Pons (tissue), 1 donor: Measurements from ENCODE around the gene MRPS5.
"Not testable (repeated sequence)": the region's sequence is repeated elsewhere in the genome, so short reads cannot be mapped to it uniquely, and the experiment has no call there.

Experiments
- DNase-seq: peaks from one replicate; pipeline ENCODE4 v3.0.0-alpha.2; 2016; ENCODE audit warnings: low spot score

Gene MRPS5

DNA sequence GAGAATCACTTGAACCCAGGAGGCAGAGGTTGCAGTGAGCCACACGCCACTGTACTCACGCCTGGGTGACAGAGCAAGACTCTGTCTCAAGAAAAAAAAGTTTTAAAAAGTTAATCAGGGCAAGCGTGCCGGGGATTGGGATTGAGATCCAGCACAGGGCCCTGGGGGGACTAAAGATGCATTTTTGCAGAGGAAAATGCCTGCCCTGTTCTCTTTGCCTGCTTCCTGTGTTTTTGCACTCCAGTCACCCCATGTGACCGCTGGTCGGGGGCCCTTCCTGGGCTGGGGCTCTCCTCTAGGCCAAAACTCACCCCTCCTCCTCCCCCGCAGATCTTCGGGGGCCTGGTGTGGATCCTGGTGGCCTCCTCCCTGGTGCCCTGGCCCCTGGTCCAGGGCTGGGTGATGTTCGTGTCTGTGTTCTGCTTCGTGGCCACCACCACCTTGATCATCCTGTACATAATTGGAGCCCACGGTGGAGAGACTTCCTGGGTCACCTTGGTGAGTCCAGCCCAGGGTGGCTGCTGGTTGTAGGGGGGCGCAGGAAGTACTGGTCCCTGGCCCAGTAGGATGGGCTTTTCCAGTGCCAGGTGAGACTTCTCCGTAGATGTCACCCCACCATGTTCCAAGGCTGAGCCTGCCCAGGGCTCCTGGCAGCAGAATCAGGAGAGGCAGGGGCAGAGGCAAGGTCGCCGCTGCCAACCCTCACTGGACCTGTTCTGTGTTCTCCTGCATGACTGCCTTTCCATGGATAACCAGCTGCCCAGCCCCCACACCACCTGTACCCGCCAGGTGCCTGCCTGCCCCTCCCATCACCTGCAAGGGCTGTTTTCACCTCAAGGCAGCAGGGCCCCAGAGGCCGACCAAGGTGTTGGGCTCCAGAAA lies 73.7 kb downstream of the MRPS5 start:
- DNase-seq, result no peak

- no peak for DNase-seq
Measured at GRCh38 chr2:95046371-95047112, 75.1 kb downstream of the MRPS5 start.

- DNase-seq, result no peak
Measured at GRCh38 chr2:95044601-95045000, 77.0 kb downstream of the MRPS5 start.

GRCh38 chr2:95043300-95044093 lies 78.1 kb downstream of the MRPS5 start:
- peak; percentile 93 for DNase-seq

- no peak for DNase-seq
Measured at GRCh38 chr2:95042472-95043271, 78.9 kb downstream of the MRPS5 start.

DNA sequence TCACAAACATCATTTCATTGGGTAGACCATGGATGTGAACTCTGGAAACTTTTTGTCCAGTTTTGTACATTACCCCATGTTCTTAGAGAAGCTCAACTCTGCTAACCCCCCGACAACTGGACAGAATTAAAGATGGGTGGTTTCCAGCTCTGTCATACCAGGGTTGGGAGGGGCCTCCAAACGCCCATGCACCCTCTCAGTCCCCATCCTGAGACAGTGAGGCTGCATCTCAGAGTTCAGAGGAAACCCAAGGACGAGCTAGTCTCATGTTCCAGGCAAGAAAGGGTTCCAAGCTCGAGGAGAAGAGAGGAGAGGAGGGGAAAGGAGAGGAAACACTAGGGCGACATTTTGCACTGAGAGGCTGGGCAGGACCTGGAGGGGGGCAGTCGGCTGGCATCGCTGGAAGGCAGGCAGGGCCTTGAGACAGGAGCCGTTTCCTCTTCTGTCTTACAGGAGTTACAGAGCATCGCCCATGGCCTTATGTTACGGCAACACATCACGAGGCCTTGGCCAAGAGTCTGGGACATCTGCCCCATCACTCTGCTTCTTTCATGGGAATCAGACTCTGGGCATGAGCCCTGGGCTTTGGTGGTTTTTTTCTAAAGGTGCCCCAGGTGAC lies 79.7 kb downstream of the MRPS5 start:
- DNase-seq, result no peak

- DNase-seq, result no peak
Measured at GRCh38 chr2:95041060-95041823, 80.4 kb downstream of the MRPS5 start.

DNA sequence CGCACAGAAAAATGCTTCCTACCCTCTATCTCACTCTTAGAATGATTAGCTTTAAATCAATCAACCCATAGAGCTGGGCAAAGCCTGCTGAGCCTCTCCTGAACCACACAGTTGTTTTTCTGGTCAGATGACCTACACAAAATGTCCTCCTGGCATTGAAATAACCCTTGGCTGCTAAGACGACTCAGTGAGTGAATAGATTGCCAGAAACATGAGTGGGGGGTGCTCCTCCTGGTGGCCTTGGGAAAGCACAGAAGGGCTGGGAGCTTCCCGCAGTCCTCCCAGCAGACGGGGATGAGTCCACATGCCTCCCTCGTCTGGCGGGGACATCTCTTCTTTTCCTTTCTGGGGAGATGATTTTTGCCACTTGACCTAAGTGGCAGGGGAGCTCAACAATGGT lies 81.2 kb downstream of the MRPS5 start:
- DNase-seq, result no peak

GRCh38 chr2:95039978-95040377 lies 81.6 kb downstream of the MRPS5 start:
- no peak for DNase-seq

- no peak for DNase-seq
Measured at GRCh38 chr2:95039363-95039762, 82.2 kb downstream of the MRPS5 start.

DNA sequence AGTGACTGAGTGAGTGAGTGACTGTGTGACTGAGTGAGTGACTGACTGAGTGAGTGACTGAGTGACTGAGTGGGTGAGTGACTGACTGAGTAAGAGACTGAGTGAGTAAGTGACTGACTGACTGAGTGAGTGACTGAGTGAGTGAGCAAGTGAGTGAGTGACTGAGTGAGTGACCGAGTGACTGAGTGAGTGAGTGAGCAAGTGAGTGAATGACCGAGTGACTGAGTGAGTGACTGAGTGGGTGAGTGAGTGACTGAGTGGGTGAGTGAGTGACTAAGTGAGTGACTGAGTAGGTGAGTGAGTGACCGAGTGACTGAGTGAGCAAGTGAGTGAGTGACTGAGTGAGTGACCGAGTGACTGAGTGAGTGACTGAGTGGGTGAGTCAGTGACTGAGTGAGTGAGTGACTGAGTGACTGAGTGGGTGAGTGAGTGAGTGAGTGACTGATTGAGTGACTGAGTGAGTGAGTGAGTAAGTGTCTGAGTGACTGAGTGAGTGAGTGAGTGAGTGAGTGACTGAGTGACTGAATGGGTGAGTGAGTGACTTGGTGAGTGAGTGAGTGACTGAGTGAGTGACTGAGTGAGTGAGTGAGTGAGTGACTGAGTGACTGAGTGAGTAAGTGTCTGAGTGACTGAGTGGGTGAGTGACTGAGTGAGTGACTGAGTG lies 82.8 kb downstream of the MRPS5 start:
- DNase-seq, result no peak

DNA sequence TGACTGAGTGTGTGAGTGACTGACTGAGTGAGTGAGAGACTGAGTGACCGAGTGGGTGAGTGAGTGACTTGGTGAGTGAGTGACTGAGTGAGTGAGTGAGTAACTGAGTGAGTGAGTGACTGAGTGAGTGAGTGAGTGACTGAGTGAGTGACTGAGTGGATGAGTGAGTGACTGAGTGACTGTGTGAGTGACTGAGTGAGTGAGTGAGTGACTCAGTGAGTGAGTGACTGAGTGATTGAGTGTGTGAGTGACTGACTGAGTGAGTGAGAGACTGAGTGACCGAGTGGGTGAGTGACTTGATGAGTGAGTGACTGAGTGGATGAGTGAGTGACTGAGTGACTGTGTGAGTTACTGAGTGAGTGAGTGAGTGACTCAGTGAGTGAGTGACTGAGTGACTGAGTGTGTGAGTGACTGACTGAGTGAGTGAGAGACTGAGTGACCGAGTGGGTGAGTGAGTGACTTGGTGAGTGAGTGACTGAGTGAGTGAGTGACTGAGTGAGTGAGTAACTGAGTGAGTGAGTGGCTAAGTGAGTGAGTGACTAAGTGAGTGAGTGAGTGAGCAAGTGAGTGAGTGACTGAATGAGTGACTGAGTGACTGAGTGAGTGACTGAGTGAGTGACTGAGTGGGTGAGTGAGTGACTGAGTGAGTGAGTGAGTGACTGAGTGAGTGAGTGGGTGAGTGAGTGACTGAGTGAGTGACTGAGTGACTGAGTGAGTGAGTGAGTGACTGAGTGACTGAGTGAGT lies 83.6 kb downstream of the MRPS5 start:
- not testable (repeated sequence) for DNase-seq

DNA sequence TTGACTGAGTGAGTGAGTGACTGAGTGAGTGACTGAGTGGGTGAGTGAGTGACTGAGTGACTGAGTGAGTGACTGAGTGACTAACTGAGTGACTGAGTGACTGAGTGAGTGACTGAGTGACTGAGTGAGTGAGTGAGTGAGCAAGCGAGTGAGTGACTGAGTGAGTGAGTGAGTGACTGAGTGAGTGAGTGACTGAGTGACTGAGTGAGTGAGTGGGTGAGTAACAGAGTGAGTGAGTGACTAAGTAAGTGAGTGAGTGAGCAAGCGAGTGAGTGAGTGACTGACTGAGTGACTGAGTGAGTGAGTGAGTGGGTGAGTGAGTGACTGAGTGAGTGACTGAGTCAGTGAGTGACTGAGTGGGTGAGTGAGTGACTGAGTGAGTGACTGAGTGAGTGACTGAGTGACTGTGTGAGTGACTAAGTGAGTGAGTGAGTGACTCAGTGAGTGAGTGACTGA lies 84.2 kb downstream of the MRPS5 start:
- DNase-seq, result no peak

GRCh38 chr2:95036596-95037383 lies 84.8 kb downstream of the MRPS5 start:
- DNase-seq, result no peak
